ENCODE data around the gene KLHL28. TPM values are rescaled to one million over a fixed set of nuclear protein-coding genes. Genes with fewer than 3 reads are reported as not detected.

The KLHL28 gene
- total RNA-seq, 2 donors from 2014 or later, result 10.5 to 18.6 TPM

DNA sequence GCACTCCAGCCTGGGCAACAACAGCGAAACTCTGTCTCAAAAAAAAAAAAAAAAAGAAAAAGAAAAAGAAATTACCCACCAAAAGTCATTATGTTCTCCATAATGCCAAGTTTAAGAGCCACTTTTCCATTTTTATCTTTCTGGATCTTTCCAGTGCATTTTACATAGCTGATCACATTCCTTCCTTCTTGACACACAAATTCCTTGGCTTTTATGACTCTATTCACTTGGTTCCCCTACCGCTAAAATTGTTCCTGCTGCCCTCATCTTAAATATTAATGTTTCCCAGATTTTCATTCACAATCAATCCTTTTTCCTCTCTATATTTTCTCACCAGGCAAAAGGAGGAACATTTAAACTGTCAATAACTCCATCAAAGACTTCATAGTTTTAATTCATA is 20.2 kb downstream of the KLHL28 start:
- intact Hi-C loops (cut with DNase I), result no loop called here
- TF ChIP-seq, protein P1, sequence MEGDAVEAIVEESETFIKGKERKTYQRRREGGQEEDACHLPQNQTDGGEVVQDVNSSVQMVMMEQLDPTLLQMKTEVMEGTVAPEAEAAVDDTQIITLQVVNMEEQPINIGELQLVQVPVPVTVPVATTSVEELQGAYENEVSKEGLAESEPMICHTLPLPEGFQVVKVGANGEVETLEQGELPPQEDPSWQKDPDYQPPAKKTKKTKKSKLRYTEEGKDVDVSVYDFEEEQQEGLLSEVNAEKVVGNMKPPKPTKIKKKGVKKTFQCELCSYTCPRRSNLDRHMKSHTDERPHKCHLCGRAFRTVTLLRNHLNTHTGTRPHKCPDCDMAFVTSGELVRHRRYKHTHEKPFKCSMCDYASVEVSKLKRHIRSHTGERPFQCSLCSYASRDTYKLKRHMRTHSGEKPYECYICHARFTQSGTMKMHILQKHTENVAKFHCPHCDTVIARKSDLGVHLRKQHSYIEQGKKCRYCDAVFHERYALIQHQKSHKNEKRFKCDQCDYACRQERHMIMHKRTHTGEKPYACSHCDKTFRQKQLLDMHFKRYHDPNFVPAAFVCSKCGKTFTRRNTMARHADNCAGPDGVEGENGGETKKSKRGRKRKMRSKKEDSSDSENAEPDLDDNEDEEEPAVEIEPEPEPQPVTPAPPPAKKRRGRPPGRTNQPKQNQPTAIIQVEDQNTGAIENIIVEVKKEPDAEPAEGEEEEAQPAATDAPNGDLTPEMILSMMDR (IDR thresholded peaks at IDR 0.05), result no peak
- Histone ChIP-seq H3K9me3 (no peaks in the 10 kb centered on the region), H3K27me3 (no peaks in the 10 kb centered on the region), H3K27ac (no peak overlapping the region), H3K36me3 (no peaks in the 10 kb centered on the region), H3K9ac (ENCODE audit: low read depth in 2 of 2, low read length in 2 of 2) (no peak overlapping the region), H3K4me3 (no peak overlapping the region), H3K4me1 (no peaks in the 10 kb centered on the region)
- DNase-seq, result no peak

DNA sequence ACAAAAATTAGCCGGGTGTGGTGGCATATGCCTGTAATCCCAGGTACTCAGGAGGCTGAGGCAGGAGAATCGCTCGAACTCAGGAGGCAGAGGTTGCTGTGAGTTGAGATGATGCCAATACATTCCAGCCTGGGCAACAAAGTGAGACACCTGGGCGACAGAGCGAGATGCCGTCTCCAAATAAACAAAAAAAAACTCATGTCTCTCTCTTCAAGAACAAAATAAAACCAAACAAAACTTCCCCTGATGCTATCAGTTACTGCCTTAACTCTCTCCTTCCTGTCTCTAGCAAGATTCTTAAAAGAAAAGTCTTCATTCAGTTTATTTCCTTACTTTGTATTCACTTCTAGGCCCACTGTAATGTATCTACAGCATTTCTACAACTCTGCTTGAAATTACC is 20.8 kb downstream of the KLHL28 start:
- H3K4me1 ChIP-seq, result no peaks in the 10 kb centered on the region
- no peaks in the 10 kb centered on the region for H3K9me3 ChIP-seq
- DNase-seq, result no peak
- no peak overlapping the region for H3K4me3 ChIP-seq
- TF ChIP-seq, protein P1 (IDR thresholded peaks at IDR 0.05), result no peak
- intact Hi-C loops (cut with DNase I), result no loop called here
- H3K9ac ChIP-seq (ENCODE audit: low read depth in 2 of 2, low read length in 2 of 2), result no peak overlapping the region
- H3K27me3 ChIP-seq, result no peaks in the 10 kb centered on the region
- no peaks in the 10 kb centered on the region for H3K36me3 ChIP-seq
- H3K27ac ChIP-seq, result no peak overlapping the region

DNA sequence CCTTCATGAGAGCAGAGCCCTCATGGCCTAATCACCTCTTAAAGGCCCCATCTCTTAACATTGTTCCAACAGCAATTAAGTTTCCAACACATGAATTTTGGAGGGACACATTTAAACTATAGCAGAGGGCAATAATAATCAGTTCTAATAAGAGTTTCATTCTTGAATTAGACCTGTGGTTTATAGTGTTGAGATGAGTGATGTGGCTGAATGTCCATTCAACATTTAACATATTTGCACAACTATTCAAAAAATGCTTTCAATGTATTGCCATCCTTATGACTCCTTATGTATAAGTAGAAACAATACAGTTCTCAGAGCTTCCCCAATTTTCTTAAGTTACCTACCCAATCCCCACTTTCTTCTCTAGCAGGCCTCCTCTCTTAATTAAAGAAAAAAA is 21.5 kb downstream of the KLHL28 start:
- no peak overlapping the region for H3K4me3 ChIP-seq
- intact Hi-C loops (cut with DNase I), result no loop called here
- no peak for DNase-seq
- no peaks in the 10 kb centered on the region for H3K4me1 ChIP-seq
- H3K36me3 ChIP-seq, result no peaks in the 10 kb centered on the region
- TF ChIP-seq, protein P1 (IDR thresholded peaks at IDR 0.05), result no peak
- H3K27me3 ChIP-seq, result no peaks in the 10 kb centered on the region
- H3K9me3 ChIP-seq, result no peaks in the 10 kb centered on the region
- no peak overlapping the region for H3K27ac ChIP-seq
- H3K9ac ChIP-seq (ENCODE audit: low read depth in 2 of 2, low read length in 2 of 2), result no peak overlapping the region

DNA sequence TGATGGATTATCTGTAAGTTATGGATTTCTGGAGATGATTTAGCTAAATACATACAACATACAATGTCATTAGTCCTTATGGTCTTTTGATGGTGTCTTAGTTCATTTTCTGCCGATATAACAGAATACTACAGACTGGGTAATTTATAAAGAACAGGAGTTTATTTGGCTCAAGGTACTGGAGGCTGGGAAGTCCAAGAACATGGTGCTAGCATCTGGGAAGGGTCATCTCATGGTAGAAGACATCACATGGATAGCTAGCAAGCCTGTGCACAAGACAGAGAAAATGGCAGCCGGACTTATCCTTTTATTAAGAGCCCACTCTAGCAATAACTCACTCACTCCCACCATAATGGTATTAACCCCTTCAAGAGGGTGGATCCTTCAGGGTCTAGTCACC is 24.2 kb downstream of the KLHL28 start:
- H3K36me3 ChIP-seq, result no peaks in the 10 kb centered on the region

DNA sequence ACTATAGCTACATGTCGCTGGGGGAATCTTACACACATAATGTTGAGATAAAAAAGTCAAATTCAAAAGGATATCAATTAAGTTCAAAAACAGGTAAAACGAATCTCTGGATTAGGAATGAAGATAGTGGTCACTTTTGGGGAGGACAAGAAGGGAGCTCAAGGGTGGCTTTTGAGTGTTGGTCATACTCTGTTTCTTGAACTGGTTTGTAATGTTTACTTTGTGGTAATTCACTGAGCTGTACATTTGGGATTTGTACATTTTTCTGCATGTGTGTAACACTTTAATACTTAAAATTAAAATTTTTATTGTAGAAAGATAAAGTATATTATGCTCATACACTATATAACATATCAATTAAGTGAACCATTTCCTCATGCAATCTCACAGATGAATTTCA is 26.6 kb downstream of the KLHL28 start:
- no peak overlapping the region for H3K27ac ChIP-seq
- H3K27me3 ChIP-seq, result no peaks in the 10 kb centered on the region
- no peaks in the 10 kb centered on the region for H3K4me1 ChIP-seq
- no peak overlapping the region for H3K9ac ChIP-seq (ENCODE audit: low read depth in 2 of 2, low read length in 2 of 2)
- H3K9me3 ChIP-seq, result no peaks in the 10 kb centered on the region
- intact Hi-C loops (cut with DNase I), result no loop called here
- no peak overlapping the region for H3K4me3 ChIP-seq
- TF ChIP-seq, protein P1 (IDR thresholded peaks at IDR 0.05), result no peak
- DNase-seq, result no peak
- H3K36me3 ChIP-seq, result no peaks in the 10 kb centered on the region

More for the DNA sequence above, 24.2 kb downstream of the KLHL28 start:
- no peaks in the 10 kb centered on the region for H3K9me3 ChIP-seq
- TF ChIP-seq, protein P1 (IDR thresholded peaks at IDR 0.05), result no peak
- H3K4me1 ChIP-seq, result no peaks in the 10 kb centered on the region
- no peaks in the 10 kb centered on the region for H3K27me3 ChIP-seq
- H3K27ac ChIP-seq, result no peak overlapping the region
- no peak overlapping the region for H3K4me3 ChIP-seq
- DNase-seq, result no peak
- H3K9ac ChIP-seq (ENCODE audit: low read depth in 2 of 2, low read length in 2 of 2), result no peak overlapping the region
- intact Hi-C loops (cut with DNase I), result no loop called here

DNA sequence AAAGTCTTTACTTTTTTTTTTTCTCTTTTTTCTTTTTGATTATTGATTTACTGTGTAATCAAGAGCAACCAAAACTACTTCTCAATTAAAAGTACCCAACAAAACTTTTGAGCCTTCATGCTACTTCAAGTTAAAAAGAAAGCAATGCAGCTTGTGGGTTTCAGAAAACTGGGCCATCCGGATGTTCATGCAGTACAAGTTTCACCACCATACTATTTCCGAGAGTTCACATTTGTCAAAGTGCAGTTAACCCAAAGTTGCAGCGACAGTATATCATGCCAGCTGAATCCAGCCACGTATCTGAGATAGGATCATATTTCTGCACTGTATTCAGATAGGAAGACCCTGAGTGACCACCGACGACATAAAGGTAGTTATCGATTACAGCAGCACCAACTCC is 33.0 kb downstream of the KLHL28 start:
- no peak overlapping the region for H3K4me3 ChIP-seq
- H3K27me3 ChIP-seq, result no peaks in the 10 kb centered on the region
- no peak overlapping the region for H3K27ac ChIP-seq
- H3K9me3 ChIP-seq, result no peaks in the 10 kb centered on the region
- no peak for DNase-seq
- H3K9ac ChIP-seq (ENCODE audit: low read depth in 2 of 2, low read length in 2 of 2), result no peak overlapping the region
- intact Hi-C loops (cut with DNase I), result no loop called here
- no peaks in the 10 kb centered on the region for H3K4me1 ChIP-seq
- TF ChIP-seq, protein P1 (IDR thresholded peaks at IDR 0.05), result no peak
- no peaks in the 10 kb centered on the region for H3K36me3 ChIP-seq
